Smooth muscle cell (in vitro differentiated cells): ENCODE results near the gene FILIP1. TPM values are rescaled to one million over a fixed set of nuclear protein-coding genes. Genes with fewer than 3 reads are reported as not detected.

ENCODE experiments used
- DNase-seq: peaks from one replicate; lab custom pipeline; 2025; ENCODE audit not compliant: unreplicated experiment; lab: John Stamatoyannopoulos, UW
- H2AFZ ChIP-seq: fragments of 200-600 bp; sonication (generic); 2 replicates; pipeline ENCODE4 v1.6.0; 2016; ENCODE audit warnings: antibody characterized with exemption, low read depth, mild to moderate bottlenecking
- H3F3A ChIP-seq: fragments of 200-600 bp; sonication (generic); 2 replicates; pipeline ENCODE4 v1.6.0; 2017; ENCODE audit warnings: antibody characterized with exemption, low read depth
- H3K27ac ChIP-seq: fragments of 200-600 bp; sonication (generic); 2 replicates; pipeline ENCODE4 v1.5.1; 2016; ENCODE audit warnings: low read depth, mild to moderate bottlenecking
- H3K27me3 ChIP-seq: fragments of 200-600 bp; sonication (generic); 2 replicates; pipeline ENCODE4 v1.6.1; 2016; ENCODE audit warnings: low read depth, mild to moderate bottlenecking
- H3K36me3 ChIP-seq: fragments of 200-600 bp; sonication (generic); 2 replicates; pipeline ENCODE4 v1.5.1; 2016; ENCODE audit warnings: low read depth
- H3K4me1 ChIP-seq: fragments of 200-600 bp; sonication (generic); 2 replicates; pipeline ENCODE4 v1.5.1; 2016; ENCODE audit warnings: low read depth
- H3K4me2 ChIP-seq: fragments of 200-600 bp; sonication (generic); 2 replicates; pipeline ENCODE4 v1.6.0; 2016; ENCODE audit warnings: mild to moderate bottlenecking
- H3K4me3 ChIP-seq: fragments of 200-600 bp; sonication (generic); 2 replicates; pipeline ENCODE4 v1.5.1; 2016; ENCODE audit warnings: mild to moderate bottlenecking
- H3K79me2 ChIP-seq: fragments of 200-600 bp; sonication (generic); 2 replicates; pipeline ENCODE4 v1.6.0; 2016; ENCODE audit warnings: low read depth, mild to moderate bottlenecking
- H3K9ac ChIP-seq: fragments of 200-600 bp; sonication (generic); 2 replicates; pipeline ENCODE4 v1.6.0; 2016; ENCODE audit warnings: low read depth
- H3K9me3 ChIP-seq: fragments of 200-600 bp; sonication (generic); replicated peaks from 2 replicates; pipeline ENCODE4 v1.5.1; 2016; ENCODE audit warnings: low read depth
- H4K20me1 ChIP-seq: fragments of 200-600 bp; sonication (generic); 2 replicates; pipeline ENCODE4 v1.6.0; 2016; ENCODE audit warnings: low read depth
- CTCF ChIP-seq: fragments of 200-600 bp; sonication (generic); IDR thresholded peaks from 2 replicates; pipeline ENCODE4 v1.5.1; 2017; ENCODE audit warnings: borderline replicate concordance, mild to moderate bottlenecking, antibody characterized with exemption; ENCODE audit not compliant: insufficient read depth, poor library complexity, severe bottlenecking
- WGBS: methylation state at CpG from one replicate; pipeline ENCODE4 v1.1.7; 2016; ENCODE audit warnings: low lambda C conversion rate; 5-methylcytosine and 5-hydroxymethylcytosine counted together
- polyA plus RNA-seq: library from polyadenylated mRNA; unstranded; fragments of >200 nt; fragmentation: Nextera tagmentation; extraction: Ambion mirVana; gene quantifications from 2 replicates; pipeline ENCODE4 v1.2.1, GENCODE V29; 2016
- total RNA-seq: library from RNA; depleted of rRNA; stranded (reverse); fragments of >200 nt; gene quantifications from 2 replicates; pipeline ENCODE4 v1.2.3, GENCODE V29; 2014

Gene FILIP1
- total and polyA plus RNA-seq, 2 experiments from 2014 or later, result 3.0 to 3.5 TPM

- WGBS, result 70% methylated on average over 6 of the region's 6 CpGs
Measured at GRCh38 chr6:75396005-75396800, 97.4 kb downstream of the FILIP1 start.

GRCh38 chr6:75393806-75394205 lies 99.8 kb downstream of the FILIP1 start:
- Histone ChIP-seq H3K4me3 (no peak overlapping the region), H3K9ac (no peak overlapping the region), H3F3A (no peaks in the 10 kb centered on the region), H3K9me3 (no peaks in the 10 kb centered on the region), H4K20me1 (no peaks in the 10 kb centered on the region), H2AFZ (no peak overlapping the region), H3K36me3 (no peaks in the 10 kb centered on the region), H3K4me2 (no peak overlapping the region), H3K27me3 (no peaks in the 10 kb centered on the region), H3K27ac (no peak overlapping the region), H3K79me2 (no peaks in the 10 kb centered on the region), H3K4me1 (no peaks in the 10 kb centered on the region)
- TF ChIP-seq CTCF, result no peak
- DNase-seq, result no peak

More at GRCh38 chr6:75396005-75396800, 97.4 kb downstream of the FILIP1 start:
- Histone ChIP-seq H3K4me3 (no peak overlapping the region), H3K79me2 (no peaks in the 10 kb centered on the region), H2AFZ (no peak overlapping the region), H3K4me2 (no peak overlapping the region), H4K20me1 (no peaks in the 10 kb centered on the region), H3K9me3 (no peaks in the 10 kb centered on the region), H3K27ac (no peak overlapping the region), H3F3A (no peaks in the 10 kb centered on the region), H3K27me3 (no peaks in the 10 kb centered on the region), H3K4me1 (no peaks in the 10 kb centered on the region), H3K9ac (no peak overlapping the region), H3K36me3 (no peaks in the 10 kb centered on the region)
- no peak for TF ChIP-seq CTCF
- no peak for DNase-seq

GRCh38 chr6:75391276-75391675 lies 102.3 kb downstream of the FILIP1 start:
- Histone ChIP-seq H3K4me2 (no peak overlapping the region), H3K9me3 (no peaks in the 10 kb centered on the region), H3K27ac (no peak overlapping the region), H4K20me1 (no peaks in the 10 kb centered on the region), H2AFZ (no peak overlapping the region), H3K36me3 (no peaks in the 10 kb centered on the region), H3K27me3 (no peaks in the 10 kb centered on the region), H3K79me2 (no peaks in the 10 kb centered on the region), H3F3A (no peaks in the 10 kb centered on the region), H3K9ac (no peak overlapping the region), H3K4me3 (no peak overlapping the region), H3K4me1 (no peaks in the 10 kb centered on the region)
- DNase-seq, result no peak
- 100% methylated on average over 1 of the region's 1 CpG for WGBS
- TF ChIP-seq CTCF, result no peak
